Karpas-422 (cell line): Measurements from ENCODE around the gene GTPBP3. TPM values are rescaled to one million over a fixed set of nuclear protein-coding genes. Genes with fewer than 3 reads are reported as not detected.

Experiments used
- DNase-seq: peaks from one replicate; pipeline ENCODE4 v3.0.0-alpha.2; 2015
- H2AFZ ChIP-seq: fragments of 200-600 bp; sonication (generic); 2 replicates; pipeline ENCODE4 v1.6.1; 2014; ENCODE audit warnings: antibody characterized with exemption, low read length, mixed read lengths
- H3K27ac ChIP-seq: fragments of 200-600 bp; sonication (generic); 2 replicates; pipeline ENCODE4 v1.5.1; 2014; ENCODE audit warnings: mild to moderate bottlenecking, low read length, moderate library complexity
- H3K27me3 ChIP-seq: fragments of 200-600 bp; sonication (generic); 2 replicates; pipeline ENCODE4 v1.6.1; 2014; ENCODE audit warnings: low read length, mixed read lengths
- H3K36me3 ChIP-seq: fragments of 200-600 bp; sonication (generic); 2 replicates; pipeline ENCODE4 v1.6.1; 2014; ENCODE audit warnings: low read length, mixed read lengths; ENCODE audit not compliant: insufficient read depth
- H3K4me1 ChIP-seq: fragments of 200-600 bp; sonication (generic); 2 replicates; pipeline ENCODE4 v1.6.1; 2014; ENCODE audit warnings: mild to moderate bottlenecking, low read length, mixed read lengths
- H3K4me2 ChIP-seq: fragments of 200-600 bp; sonication (generic); 2 replicates; pipeline ENCODE4 v1.6.1; 2014; ENCODE audit warnings: low read length, low read depth, mild to moderate bottlenecking; ENCODE audit not compliant: poor library complexity, severe bottlenecking
- H3K4me3 ChIP-seq: fragments of 200-600 bp; sonication (generic); 2 replicates; pipeline ENCODE4 v1.5.1; 2014; ENCODE audit warnings: mild to moderate bottlenecking, antibody characterized with exemption, low read length, mixed read lengths
- H3K79me2 ChIP-seq: fragments of 200-600 bp; sonication (generic); 2 replicates; pipeline ENCODE4 v1.6.1; 2014; ENCODE audit warnings: mild to moderate bottlenecking, low read length, mixed read lengths
- H3K9ac ChIP-seq: fragments of 200-600 bp; sonication (generic); 2 replicates; pipeline ENCODE4 v1.6.0; 2014; ENCODE audit warnings: low read length
- H3K9me2 ChIP-seq: fragments of 200-600 bp; sonication (generic), shearing (Covaris generic); replicated peaks from 2 replicates; pipeline ENCODE4 v1.6.0; 2014; ENCODE audit warnings: mild to moderate bottlenecking, low read length, moderate library complexity; ENCODE audit not compliant: insufficient read depth
- H3K9me3 ChIP-seq: fragments of 300-700, 200-600 bp; sonication (generic); 2 replicates; pipeline ENCODE4 v1.6.1; 2014; ENCODE audit warnings: low read length, mixed read lengths
- H4K20me1 ChIP-seq: fragments of 200-600 bp; sonication (generic); 2 replicates; pipeline ENCODE4 v1.6.1; 2014; ENCODE audit warnings: mild to moderate bottlenecking, antibody characterized with exemption, low read length, low read depth; ENCODE audit not compliant: insufficient read depth
- total RNA-seq: library from RNA; depleted of rRNA; stranded (reverse); fragments of >200 nt; shearing (Covaris generic); gene quantifications from 2 replicates; pipeline ENCODE4 v1.2.3, GENCODE V29; 2014; ENCODE audit warnings: low replicate concordance; rRNA removed

Gene GTPBP3
- total RNA-seq, 1 experiment from 2014 or later, result 29.3 TPM

- H3K4me1 ChIP-seq, result peaks cover 9% of the 10 kb centered on the region
- H3K79me2 ChIP-seq, result no peaks in the 10 kb centered on the region
- H3K4me3 ChIP-seq, result no peak overlapping the region; the same call in 1 of the 2 replicates
- no peak overlapping the region for H3K27ac ChIP-seq
- no peaks in the 10 kb centered on the region for H3K9me3 ChIP-seq
- no peaks in the 10 kb centered on the region for H3K27me3 ChIP-seq
- no peaks in the 10 kb centered on the region for H4K20me1 ChIP-seq
- H3K9me2 ChIP-seq, result no peaks in the 10 kb centered on the region
- H3K36me3 ChIP-seq, result no peaks in the 10 kb centered on the region
- peak; percentile 92 for DNase-seq
- H3K9ac ChIP-seq, result no peak overlapping the region
- H2AFZ ChIP-seq, result no peak overlapping the region
- peak overlapping the region; percentile 40 for H3K4me2 ChIP-seq
These were observed 53.5 kb downstream of the GTPBP3 start for GRCh38 chr19:17390665-17391370.

- no peaks in the 10 kb centered on the region for H4K20me1 ChIP-seq
- H3K4me2 ChIP-seq, result peak overlapping the region; percentile 40
- H2AFZ ChIP-seq, result no peak overlapping the region
- H3K9ac ChIP-seq, result no peak overlapping the region
- no peaks in the 10 kb centered on the region for H3K9me3 ChIP-seq
- peaks cover 9% of the 10 kb centered on the region for H3K4me1 ChIP-seq
- no peak overlapping the region; the same call in 1 of the 2 replicates for H3K4me3 ChIP-seq
- H3K79me2 ChIP-seq, result no peaks in the 10 kb centered on the region
- no peaks in the 10 kb centered on the region for H3K9me2 ChIP-seq
- no peaks in the 10 kb centered on the region for H3K27me3 ChIP-seq
- no peaks in the 10 kb centered on the region for H3K36me3 ChIP-seq
- peak; percentile 76 for DNase-seq
- peak overlapping the region; percentile 27; the same call in 1 of the 2 replicates for H3K27ac ChIP-seq
These were observed 54.2 kb downstream of the GTPBP3 start for GRCh38 chr19:17391371-17392151.

Other genes with a start within 250 kb of the GTPBP3 start
- gene USE1, start 122.2 kb upstream of the GTPBP3 start, total RNA-seq, result 34.0 and 39.8 TPM in 2 replicates
- 6.2 and 13.0 TPM in 2 replicates for gene OCEL1, start 111.3 kb upstream of the GTPBP3 start, total RNA-seq
- 8.6 and 20.3 TPM in 2 replicates for gene NR2F6, start 91.6 kb upstream of the GTPBP3 start, total RNA-seq
- 0.25 TPM in 1 of 2 replicates, not detected in the other for gene USHBP1, start 72.8 kb upstream of the GTPBP3 start, total RNA-seq
- 83.9 and 84.7 TPM in 2 replicates for gene BABAM1, start 70.1 kb upstream of the GTPBP3 start, total RNA-seq
- 19.6 and 29.4 TPM in 2 replicates for gene ANKLE1, start 55.7 kb upstream of the GTPBP3 start, total RNA-seq
- 0.37 and 2.0 TPM in 2 replicates for gene ABHD8, start 34.1 kb upstream of the GTPBP3 start, total RNA-seq
- gene MRPL34, start 31.7 kb upstream of the GTPBP3 start, total RNA-seq, result 34.0 and 68.6 TPM in 2 replicates
- 24.4 and 33.0 TPM in 2 replicates for gene DDA1, start 28.0 kb upstream of the GTPBP3 start, total RNA-seq
- gene ANO8, start 2.7 kb upstream of the GTPBP3 start, total RNA-seq, result 0.82 and 2.3 TPM in 2 replicates
- gene PLVAP, start 39.8 kb downstream of the GTPBP3 start, total RNA-seq, result 0.22 and 0.41 TPM in 2 replicates
- 4.1 and 9.3 TPM in 2 replicates for gene CCDC194, start 56.6 kb downstream of the GTPBP3 start, total RNA-seq
- gene BST2, start 68.1 kb downstream of the GTPBP3 start, total RNA-seq, result 56.2 and 156 TPM in 2 replicates
- 44.7 and 55.2 TPM in 2 replicates for gene MVB12A, start 82.5 kb downstream of the GTPBP3 start, total RNA-seq
- not detected in 2 replicates for gene TMEM221, start 111.1 kb downstream of the GTPBP3 start, total RNA-seq
- gene NXNL1, start 123.4 kb downstream of the GTPBP3 start, total RNA-seq, result not detected in 2 replicates
- 4.0 and 4.8 TPM in 2 replicates for gene SLC27A1, start 133.0 kb downstream of the GTPBP3 start, total RNA-seq
- gene PGLS, start 174.1 kb downstream of the GTPBP3 start, total RNA-seq, result 93.0 and 130 TPM in 2 replicates
- gene COLGALT1, start 218.1 kb downstream of the GTPBP3 start, total RNA-seq, result 25.0 and 25.5 TPM in 2 replicates